ENCODE results near the gene SLC25A47. TPM values are rescaled to one million over a fixed set of nuclear protein-coding genes. Genes with fewer than 3 reads are reported as not detected.

The SLC25A47 gene
- total and polyA plus RNA-seq, 2 experiments from 2014 or later = not detected

- no peaks in the 10 kb centered on the region for H4K20me1 ChIP-seq (ENCODE audit: insufficient read depth)
- peaks cover 49% of the 10 kb centered on the region for H3K36me3 ChIP-seq (ENCODE audit: low read depth)
These were observed 27.3 kb downstream of the SLC25A47 start for GRCh38 chr14:100350276-100350926.

GRCh38 chr14:100350986-100351385 lies 27.8 kb downstream of the SLC25A47 start:
- no peaks in the 10 kb centered on the region for H4K20me1 ChIP-seq (ENCODE audit: insufficient read depth)
- TF ChIP-seq EZH2 (IDR thresholded peaks at IDR 0.05; ENCODE audit: insufficient read depth, poor library complexity, severe bottlenecking) = no peak
- TF ChIP-seq EZH2phosphoT487 (IDR thresholded peaks at IDR 0.05; ENCODE audit: insufficient read depth, low read depth) = no peak
- peaks cover 51% of the 10 kb centered on the region for H3K36me3 ChIP-seq (ENCODE audit: low read depth)
- H3K4me2 ChIP-seq (ENCODE audit: unreplicated experiment) = no peak overlapping the region
- no peak overlapping the region for H2AFZ ChIP-seq
- H3K4me1 ChIP-seq (ENCODE audit: insufficient read depth) = no peaks in the 10 kb centered on the region
- no peak overlapping the region for H3K27ac ChIP-seq
- DNase-seq = no peak
- H3K9ac ChIP-seq = no peak overlapping the region
- H3K9me2 ChIP-seq (ENCODE audit: insufficient read depth) = no peaks in the 10 kb centered on the region
- H3K4me3 ChIP-seq = no peak overlapping the region
- no peaks in the 10 kb centered on the region for H3K79me2 ChIP-seq (ENCODE audit: insufficient read depth)
- 97 to 99% methylated on average over 5 of the region's 5 CpGs for WGBS, 2 experiments (ENCODE audit: low coverage in 1 of 2, low lambda C conversion rate in 2 of 2, missing lambda C conversion rate in 2 of 2)
- H3F3A ChIP-seq (ENCODE audit: insufficient read depth) = no peaks in the 10 kb centered on the region
- no peaks in the 10 kb centered on the region for H3K9me3 ChIP-seq (ENCODE audit: low read depth)
- in situ Hi-C loops (cut with MboI) = no loop called here
- H3K27me3 ChIP-seq (replicated peaks; ENCODE audit: insufficient read depth) = no peaks in the 10 kb centered on the region

More at GRCh38 chr14:100350276-100350926, 27.3 kb downstream of the SLC25A47 start:
- no peaks in the 10 kb centered on the region for H3K4me1 ChIP-seq (ENCODE audit: insufficient read depth)
- in situ Hi-C loops (cut with MboI) = no loop called here
- H3K4me3 ChIP-seq = no peak overlapping the region
- H3K4me2 ChIP-seq (ENCODE audit: unreplicated experiment) = no peak overlapping the region
- no peaks in the 10 kb centered on the region for H3K9me3 ChIP-seq (ENCODE audit: low read depth)
- no peak for TF ChIP-seq EZH2phosphoT487 (IDR thresholded peaks at IDR 0.05; ENCODE audit: insufficient read depth, low read depth)
- TF ChIP-seq EZH2 (IDR thresholded peaks at IDR 0.05; ENCODE audit: insufficient read depth, poor library complexity, severe bottlenecking) = no peak
- H3K9ac ChIP-seq = no peak overlapping the region
- 94 to 95% methylated on average over 9 to 11 of the region's 11 CpGs for WGBS, 2 experiments (ENCODE audit: low coverage in 1 of 2, low lambda C conversion rate in 2 of 2, missing lambda C conversion rate in 2 of 2)
- DNase-seq = no peak
- no peaks in the 10 kb centered on the region for H3K79me2 ChIP-seq (ENCODE audit: insufficient read depth)
- H3K27ac ChIP-seq = no peak overlapping the region
- no peaks in the 10 kb centered on the region for H3K9me2 ChIP-seq (ENCODE audit: insufficient read depth)
- H3F3A ChIP-seq (ENCODE audit: insufficient read depth) = no peaks in the 10 kb centered on the region
- H3K27me3 ChIP-seq (replicated peaks; ENCODE audit: insufficient read depth) = no peaks in the 10 kb centered on the region
- no peak overlapping the region for H2AFZ ChIP-seq

GRCh38 chr14:100358396-100358795 lies 35.3 kb downstream of the SLC25A47 start:
- H3K36me3 ChIP-seq (ENCODE audit: low read depth) = peaks cover 65% of the 10 kb centered on the region
- H3K9me2 ChIP-seq (ENCODE audit: insufficient read depth) = no peaks in the 10 kb centered on the region
- 0 out of 2 replicates have a peak, but pooled peaks cover 5% of the 10 kb centered on the region for H3F3A ChIP-seq (ENCODE audit: insufficient read depth)
- H2AFZ ChIP-seq = no peak overlapping the region
- no peaks in the 10 kb centered on the region; the same call in 1 of the 2 replicates for H4K20me1 ChIP-seq (ENCODE audit: insufficient read depth)
- H3K9ac ChIP-seq = no peak overlapping the region
- 90 to 100% methylated on average over 2 of the region's 2 CpGs for WGBS, 2 experiments (ENCODE audit: low coverage in 1 of 2, low lambda C conversion rate in 2 of 2, missing lambda C conversion rate in 2 of 2)
- TF ChIP-seq EZH2 (IDR thresholded peaks at IDR 0.05; ENCODE audit: insufficient read depth, poor library complexity, severe bottlenecking) (no peak), EZH2phosphoT487 (IDR thresholded peaks at IDR 0.05; ENCODE audit: insufficient read depth, low read depth) (no peak)
- H3K27ac ChIP-seq = no peak overlapping the region
- no peak for DNase-seq
- H3K4me1 ChIP-seq (ENCODE audit: insufficient read depth) = no peaks in the 10 kb centered on the region
- no peaks in the 10 kb centered on the region for H3K9me3 ChIP-seq (ENCODE audit: low read depth)
- no peak overlapping the region for H3K4me3 ChIP-seq
- no peak overlapping the region for H3K4me2 ChIP-seq (ENCODE audit: unreplicated experiment)
- H3K27me3 ChIP-seq (replicated peaks; ENCODE audit: insufficient read depth) = no peaks in the 10 kb centered on the region
- in situ Hi-C loops (cut with MboI) = no loop called here
- 0 out of 2 replicates have a peak, but pooled peaks cover 11% of the 10 kb centered on the region for H3K79me2 ChIP-seq (ENCODE audit: insufficient read depth)

GRCh38 chr14:100359111-100359510 lies 36.0 kb downstream of the SLC25A47 start:
- Histone ChIP-seq H3K4me3 (no peak overlapping the region), H3K79me2 (ENCODE audit: insufficient read depth) (0 out of 2 replicates have a peak, but pooled peaks cover 17% of the 10 kb centered on the region), H3K36me3 (ENCODE audit: low read depth) (peaks cover 65% of the 10 kb centered on the region), H3K9ac (no peak overlapping the region), H3K27me3 (replicated peaks; ENCODE audit: insufficient read depth) (no peaks in the 10 kb centered on the region), H4K20me1 (ENCODE audit: insufficient read depth) (no peaks in the 10 kb centered on the region; the same call in 1 of the 2 replicates), H3K9me3 (ENCODE audit: low read depth) (no peaks in the 10 kb centered on the region), H3K9me2 (ENCODE audit: insufficient read depth) (no peaks in the 10 kb centered on the region), H2AFZ (no peak overlapping the region), H3K4me2 (ENCODE audit: unreplicated experiment) (no peak overlapping the region), H3K27ac (no peak overlapping the region), H3K4me1 (ENCODE audit: insufficient read depth) (no peaks in the 10 kb centered on the region), H3F3A (ENCODE audit: insufficient read depth) (peaks cover 5% of the 10 kb centered on the region; the same call in 1 of the 2 replicates)
- no peak for TF ChIP-seq EZH2 (IDR thresholded peaks at IDR 0.05; ENCODE audit: insufficient read depth, poor library complexity, severe bottlenecking)
- no peak for TF ChIP-seq EZH2phosphoT487 (IDR thresholded peaks at IDR 0.05; ENCODE audit: insufficient read depth, low read depth)
- 93 to 95% methylated on average over 2 of the region's 2 CpGs for WGBS, 2 experiments (ENCODE audit: low coverage in 1 of 2, low lambda C conversion rate in 2 of 2, missing lambda C conversion rate in 2 of 2)
- no peak for DNase-seq
- in situ Hi-C loops (cut with MboI) = no loop called here
